HG03064 (cell line): ENCODE data around the gene UTP4.

Experiments used
- ATAC-seq: cut with Tn5 transposase; IDR thresholded peaks from one replicate; pipeline ENCODE4 v1.9.1; 2021; ENCODE audit warnings: low read depth; ENCODE audit not compliant: unreplicated experiment

Gene UTP4

GRCh38 chr16:69201291-69201690, 68.8 kb downstream of the UTP4 start:
- no peak for ATAC-seq

- no peak for ATAC-seq
These were observed 69.3 kb downstream of the UTP4 start for GRCh38 chr16:69201787-69202186.

- no peak for ATAC-seq
These were observed 71.7 kb downstream of the UTP4 start for GRCh38 chr16:69204172-69204571.

GRCh38 chr16:69209735-69210134, 77.3 kb downstream of the UTP4 start:
- no peak for ATAC-seq

GRCh38 chr16:69217433-69217832, 85.0 kb downstream of the UTP4 start:
- ATAC-seq, result no peak
